H1 (cell line): ENCODE results near the gene PTPRJ. TPM values are rescaled to one million over a fixed set of nuclear protein-coding genes. Genes with fewer than 3 reads are reported as not detected.

Source experiments
- CTCF ChIA-PET: fragments of 300-600 bp; sonication (Branson Sonifier 250); formaldehyde crosslinking; loops from one replicate; lab custom pipeline; 2021; ENCODE audit not compliant: partially characterized antibody; lab: Charles Lee
- POLR2A ChIA-PET: fragments of 300-600 bp; sonication (Branson Sonifier 250); formaldehyde crosslinking; loops from one replicate; lab custom pipeline; 2021; ENCODE audit warnings: inconsistent platforms; ENCODE audit not compliant: partially characterized antibody; lab: Charles Lee
- DNase-seq, 2 experiments: peaks; one replicate each; pipeline versions ENCODE4 v3.0.0 to v3.0.0-alpha.2; 2010 to 2022; ENCODE audit warnings: low spot score in 2 of 2, low read depth in 1 of 2, mixed read lengths in 1 of 2
- FAIRE-seq: peaks from 2 replicates; lab custom pipeline; 2011; peaks lifted over from hg19 to GRCh38; lab: Jason Lieb, UNC
- H2AFZ ChIP-seq: 2 replicates; pipeline ENCODE4 v1.8.1; 2012; ENCODE audit warnings: low read length, inconsistent platforms
- H2AK5ac ChIP-seq: 2 replicates; pipeline ENCODE4 v1.6.1; 2013; ENCODE audit warnings: low read depth, low read length
- H2BK120ac ChIP-seq: replicated peaks from 2 replicates; pipeline ENCODE3; 2013; ENCODE audit warnings: low read depth, low read length, inconsistent platforms
- H2BK12ac ChIP-seq: 2 replicates; pipeline ENCODE4 v1.6.1; 2013; ENCODE audit warnings: low read depth, low read length
- H2BK15ac ChIP-seq: 2 replicates; pipeline ENCODE4 v1.6.1; 2013; ENCODE audit warnings: low read length
- H2BK20ac ChIP-seq: 2 replicates; pipeline ENCODE4 v1.6.1; 2013; ENCODE audit warnings: low read length
- H2BK5ac ChIP-seq: 2 replicates; pipeline ENCODE4 v1.6.1; 2013; ENCODE audit warnings: low read depth, low read length
- H3K14ac ChIP-seq: 2 replicates; pipeline ENCODE4 v1.6.1; 2013; ENCODE audit warnings: inconsistent platforms; ENCODE audit not compliant: insufficient read length
- H3K18ac ChIP-seq: 2 replicates; pipeline ENCODE4 v1.6.1; 2013; ENCODE audit warnings: low read length; ENCODE audit errors: extremely low read depth
- H3K23ac ChIP-seq: 2 replicates; pipeline ENCODE4 v1.6.1; 2013; ENCODE audit warnings: inconsistent platforms; ENCODE audit not compliant: insufficient read length
- H3K23me2 ChIP-seq: 2 replicates; pipeline ENCODE4 v1.6.1; 2013; ENCODE audit warnings: low read depth, low read length
- H3K27ac ChIP-seq: 2 replicates; pipeline ENCODE4 v1.6.1; 2011; ENCODE audit warnings: low read depth, low read length, inconsistent platforms
- H3K27me3 ChIP-seq, 4 experiments: replicated peaks in 1 of 4; 1 replicate in 1 of 4; 2 replicates in 3 of 4; pipeline versions ENCODE4 v1.6.1 to v1.8.1; 2011 to 2013; ENCODE audit warnings: low read length in 3 of 4, mild to moderate bottlenecking in 3 of 4, inconsistent platforms in 2 of 4, mixed read lengths in 2 of 4, moderate library complexity in 1 of 4; ENCODE audit not compliant: control insufficient read depth in 3 of 4, insufficient read depth in 3 of 4; ENCODE audit errors: extremely low read depth in 1 of 4
- H3K36me3 ChIP-seq, 4 experiments: 2 replicates each; pipeline versions ENCODE4 v1.6.1 to v1.8.1; 2011 to 2013; ENCODE audit warnings: mild to moderate bottlenecking in 4 of 4, low read length in 3 of 4, moderate library complexity in 2 of 4, control low read depth in 1 of 4, inconsistent platforms in 1 of 4; ENCODE audit not compliant: insufficient read depth in 4 of 4, control insufficient read depth in 2 of 4
- H3K4ac ChIP-seq: replicated peaks from 2 replicates; pipeline ENCODE3; 2013; ENCODE audit warnings: low read length, low read depth, mixed read lengths, inconsistent platforms; ENCODE audit not compliant: insufficient read length
- H3K4me1 ChIP-seq, 4 experiments: replicated peaks in 1 of 4; 1 replicate in 1 of 4; 2 replicates in 3 of 4; pipeline versions ENCODE4 v1.6.1 to v1.8.1; 2011 to 2013; ENCODE audit warnings: low read length in 3 of 4, inconsistent platforms in 2 of 4, mixed read lengths in 1 of 4; ENCODE audit not compliant: insufficient read depth in 4 of 4, control insufficient read depth in 3 of 4
- H3K4me2 ChIP-seq, 2 experiments: 2 replicates each; pipeline versions ENCODE4 v1.6.1 to v1.8.1; 2011 to 2013; ENCODE audit warnings: low read depth in 2 of 2, low read length in 2 of 2, control low read depth in 1 of 2, inconsistent platforms in 1 of 2, mild to moderate bottlenecking in 1 of 2; ENCODE audit not compliant: insufficient read depth in 1 of 2
- H3K4me3 ChIP-seq, 4 experiments: fragments of 200-600, 300-600 bp in 1 of 4; sonication (generic), shearing (Covaris generic), sonication (Bioruptor Twin) in 1 of 4; 2 replicates each; pipeline versions ENCODE4 v1.5.1 to v1.8.1; 2011 to 2016; ENCODE audit warnings: low read length in 4 of 4, low read depth in 3 of 4, control low read depth in 2 of 4, inconsistent platforms in 2 of 4, mild to moderate bottlenecking in 2 of 4, mixed read lengths in 1 of 4, moderate library complexity in 1 of 4; ENCODE audit not compliant: insufficient read depth in 2 of 4; ENCODE audit errors: extremely low read depth in 1 of 4
- H3K56ac ChIP-seq: replicated peaks from 2 replicates; pipeline ENCODE3; 2013; ENCODE audit warnings: low read depth, mild to moderate bottlenecking, mixed read lengths, low read length, inconsistent platforms; ENCODE audit not compliant: insufficient read length
- H3K79me1 ChIP-seq: 2 replicates; pipeline ENCODE4 v1.6.1; 2013; ENCODE audit warnings: low read depth, low read length, control low read depth
- H3K79me2 ChIP-seq, 2 experiments: 2 replicates each; pipeline versions ENCODE4 v1.6.1 to v1.8.1; 2012 to 2013; ENCODE audit warnings: low read length in 2 of 2, mild to moderate bottlenecking in 2 of 2, inconsistent platforms in 1 of 2; ENCODE audit not compliant: insufficient read depth in 2 of 2, control insufficient read depth in 1 of 2
- H3K9ac ChIP-seq, 4 experiments: replicated peaks in 1 of 4; 1 replicate in 1 of 4; 2 replicates in 3 of 4; pipeline versions ENCODE4 v1.6.1 to v1.8.1; 2011 to 2013; ENCODE audit warnings: low read depth in 3 of 4, low read length in 3 of 4, control low read depth in 2 of 4, mild to moderate bottlenecking in 2 of 4, moderate library complexity in 2 of 4, inconsistent platforms in 1 of 4; ENCODE audit errors: extremely low read depth in 1 of 4
- H3K9me3 ChIP-seq, 2 experiments: 2 replicates each; pipeline versions ENCODE4 v1.6.1 to v1.8.1; 2012 to 2013; ENCODE audit warnings: mild to moderate bottlenecking in 2 of 2, moderate library complexity in 2 of 2, control low read depth in 1 of 2, inconsistent platforms in 1 of 2, low read depth in 1 of 2, low read length in 1 of 2, mixed read lengths in 1 of 2; ENCODE audit not compliant: insufficient read depth in 2 of 2
- H4K20me1 ChIP-seq, 2 experiments: replicated peaks in 1 of 2; 2 replicates each; pipeline versions ENCODE3 to v1.8.1; 2011 to 2013; ENCODE audit warnings: inconsistent platforms in 2 of 2, low read length in 2 of 2, mild to moderate bottlenecking in 1 of 2; ENCODE audit not compliant: insufficient read depth in 2 of 2, control insufficient read depth in 1 of 2
- H4K5ac ChIP-seq: 2 replicates; pipeline ENCODE4 v1.6.1; 2013; ENCODE audit warnings: low read length, low read depth, mixed read lengths, inconsistent platforms; ENCODE audit not compliant: insufficient read length
- H4K8ac ChIP-seq: 2 replicates; pipeline ENCODE4 v1.8.0; 2013; ENCODE audit warnings: mild to moderate bottlenecking, moderate library complexity, low read length, inconsistent platforms; ENCODE audit not compliant: insufficient read depth; ENCODE audit errors: extremely low read depth
- H4K91ac ChIP-seq: replicated peaks from 2 replicates; pipeline ENCODE3; 2013; ENCODE audit warnings: low read length, mixed read lengths, inconsistent platforms; ENCODE audit not compliant: insufficient read length
- WGBS, 2 experiments: shearing (Covaris generic) in 1 of 2; methylation state at CpG; one replicate each; pipeline versions ENCODE4 v1.1.6 to v1.1.7; 2013 to 2015; ENCODE audit warnings: low lambda C conversion rate in 2 of 2, mixed read lengths in 2 of 2, inconsistent platforms in 1 of 2, low coverage in 1 of 2, missing lambda C conversion rate in 1 of 2; ENCODE audit not compliant: insufficient replicate concordance in 2 of 2, insufficient coverage in 1 of 2, insufficient read length in 1 of 2; ENCODE audit errors: extremely low coverage in 1 of 2, missing lambda C conversion rate in 1 of 2; 5-methylcytosine and 5-hydroxymethylcytosine counted together
- polyA plus RNA-seq, 7 experiments: library from polyadenylated mRNA; depleted of rRNA in 3 of 7; stranded (reverse) in 5 of 7; unstranded in 2 of 7; fragments of >200 nt in 5 of 7; fragments of 200-250 nt in 2 of 7; gene quantifications; 1 replicate in 5 of 7; 2 replicates in 1 of 7; 4 replicates in 1 of 7; pipeline versions ENCODE4 v1.2.1 to v1.2.3, GENCODE V29; 2011 to 2013; ENCODE audit warnings: missing spikeins in 2 of 7, mixed read lengths in 2 of 7
- total RNA-seq: library from RNA; stranded (reverse); fragmentation: NEBNext Ultra II Directional; extraction: Animal tissue kit (Norgen Biotek cat#: 25700); gene quantifications from 2 replicates; pipeline ENCODE4 v1.2.1, GENCODE V29; 2021

PTPRJ gene
- total and polyA plus RNA-seq, 2 of the 8 experiments (the other 6 are each of a cell fraction or from before 2014, with no cell fraction given): 4.4 to 22.6 TPM

GRCh38 chr11:48008951-48009270, 28.6 kb downstream of the PTPRJ start:
- Histone ChIP-seq H4K5ac (no peak overlapping the region), H3K23ac (no peak overlapping the region), H3K27ac (no peak overlapping the region), H3K14ac (no peak overlapping the region), H3K4me3 (no peak overlapping the region), H2AK5ac (no peak overlapping the region), H2BK5ac (no peak overlapping the region), H3K18ac (no peak overlapping the region), H3K79me2 (peaks cover 3 to 32% of the 10 kb centered on the region in 2 experiments; a peak in 3 of 4 replicates), H2BK120ac (no peak overlapping the region), H3K79me1 (peaks cover 11% of the 10 kb centered on the region), H2BK12ac (no peak overlapping the region), H2BK15ac (no peak overlapping the region), H4K20me1 (peaks cover 0 to 2% of the 10 kb centered on the region in 2 experiments), H3K36me3 (no peaks in the 10 kb centered on the region), H2BK20ac (no peak overlapping the region), H3K9me3 (no peaks in the 10 kb centered on the region), H3K9ac (no peak overlapping the region), H4K8ac (no peak overlapping the region), H3K23me2 (no peaks in the 10 kb centered on the region), H2AFZ (no peak overlapping the region), H3K4me1 (peaks cover 4 to 16% (median 7%) of the 10 kb centered on the region in 4 experiments), H4K91ac (no peak overlapping the region), H3K4me2 (no peak overlapping the region), H3K4ac (no peak overlapping the region), H3K56ac (no peak overlapping the region), H3K27me3 (no peaks in the 10 kb centered on the region)
- DNase-seq (no peak), FAIRE-seq (no peak)
- WGBS, 2 experiments: 89% methylated on average over 4 of the region's 4 CpGs; no CpG with 5 or more reads in 1 of the 2 experiments
- CTCF ChIA-PET: interaction anchor here (1.3 kb wide), 1 partner anchor 99 kb away, joined by 3 read pairs; no protein-coding TSS in a partner anchor
- POLR2A ChIA-PET: interaction anchor here (1.8 kb wide), 1 partner anchor 9 kb away, joined by 4 read pairs; no protein-coding TSS in a partner anchor
